ENCODE data around the gene ZNF511.

The ZNF511 gene

GRCh38 chr10:133353202-133353959 is 44.7 kb downstream of the ZNF511 start:
- no peak for DNase-seq (ENCODE audit: low spot score)
- FAIRE-seq: no peak

- FAIRE-seq (no peak), DNase-seq (ENCODE audit: low spot score) (no peak)
Observed at GRCh38 chr10:133353988-133354605, 45.4 kb downstream of the ZNF511 start.

- FAIRE-seq (no peak), DNase-seq (ENCODE audit: low spot score) (no peak)
Observed at GRCh38 chr10:133354672-133355240, 46.0 kb downstream of the ZNF511 start.

- FAIRE-seq (no peak), DNase-seq (ENCODE audit: low spot score) (no peak)
Observed at GRCh38 chr10:133355266-133355665, 46.6 kb downstream of the ZNF511 start.

- FAIRE-seq (no peak), DNase-seq (ENCODE audit: low spot score) (no peak)
Observed at GRCh38 chr10:133355991-133356390, 47.3 kb downstream of the ZNF511 start.

GRCh38 chr10:133356549-133357284 is 48.0 kb downstream of the ZNF511 start:
- DNase-seq (ENCODE audit: low spot score): no peak
- FAIRE-seq: no peak

- no peak for FAIRE-seq
- DNase-seq (ENCODE audit: low spot score): peak; percentile 87
Observed at GRCh38 chr10:133357285-133358161, 48.8 kb downstream of the ZNF511 start, which contains the start of gene FUOM. Gene FUOM, minus strand, starts transcription at chr10:133358019. Its CDS starts 12 bp downstream, at chr10:133358007.

GRCh38 chr10:133358162-133358924 is 49.6 kb downstream of the ZNF511 start:
- FAIRE-seq (no peak), DNase-seq (ENCODE audit: low spot score) (no peak)

GRCh38 chr10:133358925-133359310 is 50.2 kb downstream of the ZNF511 start:
- FAIRE-seq: no peak
- DNase-seq (ENCODE audit: low spot score): no peak

GRCh38 chr10:133359554-133359971 is 50.8 kb downstream of the ZNF511 start:
- DNase-seq (ENCODE audit: low spot score) (no peak), FAIRE-seq (no peak)

GRCh38 chr10:133359972-133360610 is 51.4 kb downstream of the ZNF511 start:
- FAIRE-seq (no peak), DNase-seq (ENCODE audit: low spot score) (no peak)

GRCh38 chr10:133361227-133361626 is 52.5 kb downstream of the ZNF511 start:
- DNase-seq (ENCODE audit: low spot score): no peak
- FAIRE-seq: no peak

GRCh38 chr10:133361773-133362441 is 53.2 kb downstream of the ZNF511 start:
- FAIRE-seq (no peak), DNase-seq (ENCODE audit: low spot score) (no peak)

Measured in urothelium cell line (cell line).